Activated CD8-positive, alpha-beta T cell treated with anti-CD3 and anti-CD28 coated beads for 36 hours (primary cell): ENCODE results near the gene ATG9B. TPM values are rescaled to one million over a fixed set of nuclear protein-coding genes. Genes with fewer than 3 reads are reported as not detected.

ENCODE experiments used
- ATAC-seq: fragments of 200-7000 bp; cut with Tn5 transposase; one replicate; pipeline ENCODE4 v1.10.0; 2021; ENCODE audit warnings: mild to moderate bottlenecking, moderate library complexity
- CTCF ChIA-PET: fragments of 350-600 bp; sonication (Branson Sonifier 250); formaldehyde crosslinking; loops from one replicate; lab custom pipeline; 2021; ENCODE audit warnings: antibody characterized with exemption; lab: Charles Lee
- POLR2A ChIA-PET: fragments of 350-600 bp; sonication (Branson Sonifier 250); formaldehyde crosslinking; loops from one replicate; lab custom pipeline; 2021; ENCODE audit warnings: antibody characterized with exemption; lab: Charles Lee
- DNase-seq: peaks from one replicate; pipeline ENCODE4 v3.0.0-alpha.2; 2020
- H3K27ac Mint-ChIP-seq: one replicate; pipeline ENCODE4 v1.8.0; 2021; ENCODE audit warnings: mild to moderate bottlenecking, mixed read lengths
- H3K27me3 Mint-ChIP-seq: one replicate; pipeline ENCODE4 v1.8.0; 2021; ENCODE audit warnings: mixed read lengths
- H3K36me3 Mint-ChIP-seq: one replicate; pipeline ENCODE4 v1.8.0; 2021; ENCODE audit warnings: low read depth, mixed read lengths
- H3K4me1 Mint-ChIP-seq: one replicate; pipeline ENCODE4 v1.8.0; 2021; ENCODE audit warnings: low read depth, mixed read lengths
- H3K4me3 Mint-ChIP-seq: one replicate; pipeline ENCODE4 v1.8.0; 2021; ENCODE audit warnings: mild to moderate bottlenecking, moderate library complexity, mixed read lengths
- H3K9me3 Mint-ChIP-seq: one replicate; pipeline ENCODE4 v1.8.0; 2021; ENCODE audit warnings: mixed read lengths
- CTCF ChIP-seq: fragments of 200-600 bp; IDR thresholded peaks from one replicate; pipeline ENCODE4 v1.8.0; 2022; ENCODE audit warnings: antibody characterized with exemption, mild to moderate bottlenecking
- intact Hi-C: fragments of 100-400 bp; cut with micrococcal nuclease; formaldehyde crosslinking; loops from one replicate; pipeline ENCODE4 v1.10.0; 2022
- total RNA-seq, 2 experiments: library from RNA; stranded (reverse); gene quantifications; one replicate each; pipeline ENCODE4 v1.2.3, GENCODE V29; 2021

ATG9B gene
- total RNA-seq, 2 experiments from 2014 or later, result 12.6 to 14.0 TPM

GRCh38 chr7:151047976-151048815, 23.9 kb upstream of the ATG9B start, which contains the start of gene ASIC3:
Gene ASIC3 (plus strand): TSS chr7:151048531. CDS start chr7:151048886, 355 bp downstream.
- ATAC-seq (no peak), DNase-seq (no peak)
- no peak for TF ChIP-seq CTCF
- H3K36me3 Mint-ChIP-seq, result no peaks in the 10 kb centered on the region
- H3K27ac Mint-ChIP-seq, result no peak within 1 kb of the TSS
- H3K4me1 Mint-ChIP-seq, result peaks cover 3% of the 10 kb centered on the region
- intact Hi-C loops, result no loop called here
- H3K9me3 Mint-ChIP-seq, result no peaks in the 10 kb centered on the region
- ChIA-PET CTCF (no interaction called here), POLR2A (no interaction called here)
- no peak within 1 kb of the TSS for H3K4me3 Mint-ChIP-seq
- H3K27me3 Mint-ChIP-seq, result no peaks in the 10 kb centered on the region

DNA sequence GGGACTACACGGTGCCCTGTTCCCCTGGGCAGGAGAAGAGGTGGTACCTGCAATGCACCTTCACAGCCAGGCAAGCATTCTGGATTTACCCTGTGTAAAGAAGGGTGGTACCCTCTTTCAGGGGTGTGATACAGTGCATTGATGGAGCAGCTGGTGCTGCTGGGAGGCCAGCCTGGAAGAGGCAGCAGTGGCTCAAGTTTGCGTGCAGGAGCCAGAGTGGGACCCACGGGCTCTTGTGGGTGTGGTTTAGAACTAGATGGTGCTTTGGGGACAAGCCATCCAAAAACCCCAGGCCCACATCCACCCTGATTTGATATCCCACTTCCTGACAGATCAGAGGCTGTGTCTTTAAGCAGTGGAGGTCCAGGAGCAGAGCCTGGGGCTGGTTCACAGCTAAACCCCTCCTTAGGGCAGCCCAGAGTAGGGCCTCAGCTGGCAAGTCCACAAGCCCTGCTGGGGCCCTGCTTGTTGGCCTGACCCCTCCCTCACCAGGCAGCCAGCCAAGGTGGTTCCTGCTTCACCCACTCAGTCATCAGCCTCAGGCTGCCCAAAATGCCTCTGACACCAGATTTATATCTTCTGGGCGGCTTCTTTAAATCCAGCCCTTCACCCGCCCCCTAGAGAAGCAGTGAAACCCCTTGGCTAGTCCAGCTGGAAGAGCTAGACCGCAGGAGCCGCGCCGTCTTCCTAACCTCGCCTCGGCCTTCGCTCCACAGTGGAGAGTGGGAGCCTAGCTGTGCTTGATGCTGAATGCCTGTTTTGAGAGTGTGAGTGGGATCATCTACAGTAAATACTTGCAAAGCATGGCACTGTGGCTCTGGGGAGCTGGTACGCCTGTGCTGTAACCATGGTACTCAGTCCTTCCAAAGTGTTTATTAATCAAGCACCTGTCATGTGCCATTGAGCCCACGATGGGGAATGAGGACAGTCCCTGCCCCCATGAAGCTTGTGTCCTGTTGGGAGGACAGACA, 22.6 kb upstream of the ATG9B start:
- intact Hi-C loops, result no loop called here
- ATAC-seq, result no peak
- H3K4me1 Mint-ChIP-seq, result no peaks in the 10 kb centered on the region
- H3K27me3 Mint-ChIP-seq, result no peaks in the 10 kb centered on the region
- no peaks in the 10 kb centered on the region for H3K9me3 Mint-ChIP-seq
- ChIA-PET CTCF (no interaction called here), POLR2A (interaction anchor here (1.2 to 1.5 kb wide), 2 partner anchors 10 to 13 kb away, joined by 3 to 4 read pairs; no protein-coding TSS in a partner anchor)
- no peak overlapping the region for H3K4me3 Mint-ChIP-seq
- TF ChIP-seq CTCF, result no peak
- DNase-seq, result no peak
- no peaks in the 10 kb centered on the region for H3K36me3 Mint-ChIP-seq
- no peak overlapping the region for H3K27ac Mint-ChIP-seq

DNA sequence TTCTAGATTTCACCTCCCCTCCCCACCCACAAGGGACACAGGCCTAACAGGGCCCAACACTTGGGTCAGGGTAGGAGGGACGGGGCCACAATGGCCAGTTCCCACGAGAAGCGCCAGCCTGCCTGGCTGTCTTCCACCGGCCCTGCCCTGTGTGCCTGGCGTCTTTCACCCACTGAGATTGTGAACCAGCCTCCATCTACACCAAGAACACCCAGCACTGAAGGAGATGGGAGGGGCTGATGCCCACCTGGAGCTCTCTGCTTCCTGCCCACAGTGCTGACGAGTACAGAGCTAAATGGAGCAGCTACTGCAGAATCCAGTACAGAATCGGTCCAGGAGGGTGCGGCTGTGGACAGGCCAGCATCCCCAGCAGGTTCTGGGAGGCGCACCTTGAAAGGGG, 21.7 kb upstream of the ATG9B start:
- no peak overlapping the region for H3K27ac Mint-ChIP-seq
- POLR2A ChIA-PET, result interaction anchor here (1.1 to 1.5 kb wide), 3 partner anchors 9 to 32 kb away, joined by 3 to 4 read pairs (median 3); no protein-coding TSS in a partner anchor

GRCh38 chr7:151045262-151045661, 21.0 kb upstream of the ATG9B start:
- Mint-ChIP-seq H3K36me3 (no peaks in the 10 kb centered on the region), H3K4me1 (peaks cover 1% of the 10 kb centered on the region), H3K4me3 (no peak overlapping the region), H3K27ac (no peak overlapping the region), H3K27me3 (no peaks in the 10 kb centered on the region), H3K9me3 (no peaks in the 10 kb centered on the region)
- no peak for DNase-seq
- CTCF ChIA-PET, result interaction anchor here (1.0 kb wide), 1 partner anchor 27 kb away, joined by 3 read pairs; no protein-coding TSS in a partner anchor
- no peak for ATAC-seq
- POLR2A ChIA-PET, result interaction anchor here (1.1 to 1.5 kb wide), 2 partner anchors 8 to 32 kb away, joined by 3 to 4 read pairs; no protein-coding TSS in a partner anchor
- no peak for TF ChIP-seq CTCF
- intact Hi-C loops, result no loop called here

More for the DNA sequence above, 21.7 kb upstream of the ATG9B start:
- intact Hi-C loops, result no loop called here
- ATAC-seq (no peak), DNase-seq (no peak)
- no peaks in the 10 kb centered on the region for H3K36me3 Mint-ChIP-seq
- H3K4me3 Mint-ChIP-seq, result no peak overlapping the region
- CTCF ChIA-PET, result no interaction called here
- no peaks in the 10 kb centered on the region for H3K27me3 Mint-ChIP-seq
- H3K4me1 Mint-ChIP-seq, result no peaks in the 10 kb centered on the region
- TF ChIP-seq CTCF, result no peak
- no peaks in the 10 kb centered on the region for H3K9me3 Mint-ChIP-seq
